Measurements from ENCODE around the gene NLRC5.

Gene NLRC5

GRCh38 chr16:57131351-57131970, 142.1 kb downstream of the NLRC5 start:
- no peak for DNase-seq

DNA sequence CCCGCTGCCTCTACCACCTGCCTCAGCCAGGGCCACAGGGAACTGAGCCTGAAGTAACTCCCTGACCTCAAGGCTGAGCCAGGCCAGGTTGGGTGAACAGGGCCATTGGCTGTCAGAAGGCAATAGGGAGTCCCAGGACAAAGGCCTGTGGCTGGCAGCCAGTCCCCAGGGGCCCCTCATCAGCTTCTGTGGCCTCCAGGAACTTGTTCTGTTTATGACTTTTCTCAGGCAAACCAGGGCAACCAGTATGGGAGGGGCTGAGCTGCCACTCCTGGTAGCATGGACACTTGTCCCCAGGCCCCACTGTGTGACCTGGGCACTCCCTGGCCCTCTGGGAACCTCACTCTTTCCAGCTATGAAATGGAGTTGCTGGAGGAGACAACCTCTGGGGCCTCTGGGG, 143.1 kb downstream of the NLRC5 start:
- no peak for DNase-seq

- DNase-seq, result no peak
Observed at GRCh38 chr16:57133031-57133430, 143.7 kb downstream of the NLRC5 start.
